ENCODE data around the gene DNAJB8.

- no peak for TF ChIP-seq POLR2A (IDR thresholded peaks at IDR 0.05)
- TF ChIP-seq, protein P1, sequence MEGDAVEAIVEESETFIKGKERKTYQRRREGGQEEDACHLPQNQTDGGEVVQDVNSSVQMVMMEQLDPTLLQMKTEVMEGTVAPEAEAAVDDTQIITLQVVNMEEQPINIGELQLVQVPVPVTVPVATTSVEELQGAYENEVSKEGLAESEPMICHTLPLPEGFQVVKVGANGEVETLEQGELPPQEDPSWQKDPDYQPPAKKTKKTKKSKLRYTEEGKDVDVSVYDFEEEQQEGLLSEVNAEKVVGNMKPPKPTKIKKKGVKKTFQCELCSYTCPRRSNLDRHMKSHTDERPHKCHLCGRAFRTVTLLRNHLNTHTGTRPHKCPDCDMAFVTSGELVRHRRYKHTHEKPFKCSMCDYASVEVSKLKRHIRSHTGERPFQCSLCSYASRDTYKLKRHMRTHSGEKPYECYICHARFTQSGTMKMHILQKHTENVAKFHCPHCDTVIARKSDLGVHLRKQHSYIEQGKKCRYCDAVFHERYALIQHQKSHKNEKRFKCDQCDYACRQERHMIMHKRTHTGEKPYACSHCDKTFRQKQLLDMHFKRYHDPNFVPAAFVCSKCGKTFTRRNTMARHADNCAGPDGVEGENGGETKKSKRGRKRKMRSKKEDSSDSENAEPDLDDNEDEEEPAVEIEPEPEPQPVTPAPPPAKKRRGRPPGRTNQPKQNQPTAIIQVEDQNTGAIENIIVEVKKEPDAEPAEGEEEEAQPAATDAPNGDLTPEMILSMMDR (IDR thresholded peaks at IDR 0.05), result no peak
These were observed 17.1 kb upstream of the DNAJB8 start for GRCh38 chr3:128483657-128484403.
